ENCODE results near the gene OGG1.

The OGG1 gene

GRCh38 chr3:9746330-9746729 lies 3.4 kb upstream of the OGG1 start:
- DNase-seq (ENCODE audit: extremely low read depth, low read depth) = no peak
- TF ChIP-seq CTCF (IDR thresholded peaks at IDR 0.05; ENCODE audit: low read depth, low read length) = no peak

GRCh38 chr3:9747267-9747666 lies 2.5 kb upstream of the OGG1 start:
- no peak for DNase-seq (ENCODE audit: extremely low read depth, low read depth)
- TF ChIP-seq CTCF (IDR thresholded peaks at IDR 0.05; ENCODE audit: low read depth, low read length) = no peak

- no peak for TF ChIP-seq CTCF (IDR thresholded peaks at IDR 0.05; ENCODE audit: low read depth, low read length)
- no peak for DNase-seq (ENCODE audit: extremely low read depth, low read depth)
Measured at GRCh38 chr3:9748031-9748430, 1.7 kb upstream of the OGG1 start.

GRCh38 chr3:9749296-9749644 lies 482 bp upstream of the OGG1 start:
- no peak for DNase-seq (ENCODE audit: extremely low read depth, low read depth)
- no peak for TF ChIP-seq CTCF (IDR thresholded peaks at IDR 0.05; ENCODE audit: low read depth, low read length)

GRCh38 chr3:9750556-9751411 lies 1.0 kb downstream of the OGG1 start:
- no peak for TF ChIP-seq CTCF (IDR thresholded peaks at IDR 0.05; ENCODE audit: low read depth, low read length)
- no peak for DNase-seq (ENCODE audit: extremely low read depth, low read depth)

- DNase-seq (ENCODE audit: extremely low read depth, low read depth) = no peak
- no peak for TF ChIP-seq CTCF (IDR thresholded peaks at IDR 0.05; ENCODE audit: low read depth, low read length)
Measured at GRCh38 chr3:9754678-9755077, 4.9 kb downstream of the OGG1 start.

- no peak for TF ChIP-seq CTCF (IDR thresholded peaks at IDR 0.05; ENCODE audit: low read depth, low read length)
- DNase-seq (ENCODE audit: extremely low read depth, low read depth) = no peak
Measured at GRCh38 chr3:9757427-9757826, 7.7 kb downstream of the OGG1 start.

All from AG09319 (cell line).